A549 treated with Mapracorat at 1 μM for 4 hours (cell line): Measurements from ENCODE around the gene DERL3. TPM values are rescaled to one million over a fixed set of nuclear protein-coding genes. Genes with fewer than 3 reads are reported as not detected.

ENCODE experiments used
- total RNA-seq: library from RNA; stranded (reverse); fragments of 200-300 nt; extraction: Qiagen RNA extraction; gene quantifications from 5 replicates; pipeline ENCODE4 v1.2.3, GENCODE V29; 2022

Gene DERL3
- 0.32 to 0.66 TPM (median 0.52 TPM) in 5 replicates for total RNA-seq

GRCh38 chr22:23838681-23839468 is at the start of gene DERL3:
TSS of gene DERL3 (minus strand) at chr22:23839006. CDS start at chr22:23838987, 19 bp downstream.

GRCh38 chr22:23857606-23858483 is 19.0 kb upstream of the DERL3 start, which contains the start of gene SLC2A11:
TSS of gene SLC2A11 (plus strand) at chr22:23857875. CDS start at chr22:23858000, 125 bp downstream.

GRCh38 chr22:23786752-23787599 is 51.8 kb downstream of the DERL3 start, which contains the start of gene SMARCB1:
TSS of gene SMARCB1 (plus strand) at chr22:23786966. CDS start at chr22:23787170, 204 bp downstream.

Other genes starting within 250 kb of the DERL3 start
- 0.18 to 0.46 TPM (median 0.22 TPM) in 3 of 5 replicates, not detected in the others for gene DRICH1, start 206.7 kb downstream of the DERL3 start, total RNA-seq
- gene RGL4, start 148.0 kb downstream of the DERL3 start, total RNA-seq = not detected in 5 replicates
- gene ZNF70, start 87.9 kb downstream of the DERL3 start, total RNA-seq = 0.83 to 1.1 TPM (median 1.00 TPM) in 5 replicates
- gene VPREB3, start 84.6 kb downstream of the DERL3 start, total RNA-seq = 0.34 to 1.3 TPM (median 0.73 TPM) in 4 of 5 replicates, not detected in the other
- not detected in 5 replicates for gene C22orf15, start 76.0 kb downstream of the DERL3 start, total RNA-seq
- 82.4 to 195 TPM (median 176 TPM) in 5 replicates for gene CHCHD10, start 71.0 kb downstream of the DERL3 start, total RNA-seq
- gene MMP11, start 66.2 kb downstream of the DERL3 start, total RNA-seq = 0.08 to 0.43 TPM (median 0.27 TPM) in 5 replicates
- 50.1 to 53.5 TPM (median 52.8 TPM) in 5 replicates for gene SMARCB1, start 52.0 kb downstream of the DERL3 start, total RNA-seq
- gene SLC2A11, start 18.9 kb upstream of the DERL3 start, total RNA-seq = 8.6 to 10.7 TPM (median 10.0 TPM) in 5 replicates
- gene MIF, start 55.4 kb upstream of the DERL3 start, total RNA-seq = 518 to 960 TPM (median 932 TPM) in 5 replicates
- gene GSTT2B, start 122.2 kb upstream of the DERL3 start, total RNA-seq = 0.28 to 0.43 TPM (median 0.39 TPM) in 5 replicates
- 1.6 to 2.1 TPM (median 1.9 TPM) in 5 replicates for gene DDTL, start 127.9 kb upstream of the DERL3 start, total RNA-seq
- gene DDT, start 135.4 kb upstream of the DERL3 start, total RNA-seq = 116 to 169 TPM (median 161 TPM) in 5 replicates
- 0.27 TPM in 1 of 5 replicates, not detected in the others for gene GSTT2, start 141.1 kb upstream of the DERL3 start, total RNA-seq
- gene GSTT4, start 166.4 kb upstream of the DERL3 start, total RNA-seq = not detected in 5 replicates
- 26.2 to 33.4 TPM (median 33.0 TPM) in 5 replicates for gene CABIN1, start 172.3 kb upstream of the DERL3 start, total RNA-seq